ENCODE measurements around the gene MIPEP.

- TF ChIP-seq IKZF2 (IDR thresholded peaks at IDR 0.05) (no peak), POLR2AphosphoS5 (IDR thresholded peaks at IDR 0.05; ENCODE audit: low read length) (no peak), EP300 (IDR thresholded peaks at IDR 0.05; ENCODE audit: borderline replicate concordance in 1 of 2, control insufficient read depth in 1 of 2, low read depth in 2 of 2, low read length in 2 of 2) (no peak), RFX5 (IDR thresholded peaks at IDR 0.05; ENCODE audit: low read depth, low read length) (no peak), RBBP5 (conservative IDR thresholded peaks at IDR 0.05) (no peak), CBX3 (IDR thresholded peaks at IDR 0.05; ENCODE audit: borderline replicate concordance, low read depth) (no peak), PBX3 (IDR thresholded peaks at IDR 0.05; ENCODE audit: insufficient replicate concordance, low read depth, low read length) (no peak), EZH2 (IDR thresholded peaks at IDR 0.05; ENCODE audit: borderline replicate concordance, control insufficient read depth, low read depth, low read length) (no peak), IRF3 (IDR thresholded peaks at IDR 0.05) (no peak)
- TF ChIP-seq, protein P1, sequence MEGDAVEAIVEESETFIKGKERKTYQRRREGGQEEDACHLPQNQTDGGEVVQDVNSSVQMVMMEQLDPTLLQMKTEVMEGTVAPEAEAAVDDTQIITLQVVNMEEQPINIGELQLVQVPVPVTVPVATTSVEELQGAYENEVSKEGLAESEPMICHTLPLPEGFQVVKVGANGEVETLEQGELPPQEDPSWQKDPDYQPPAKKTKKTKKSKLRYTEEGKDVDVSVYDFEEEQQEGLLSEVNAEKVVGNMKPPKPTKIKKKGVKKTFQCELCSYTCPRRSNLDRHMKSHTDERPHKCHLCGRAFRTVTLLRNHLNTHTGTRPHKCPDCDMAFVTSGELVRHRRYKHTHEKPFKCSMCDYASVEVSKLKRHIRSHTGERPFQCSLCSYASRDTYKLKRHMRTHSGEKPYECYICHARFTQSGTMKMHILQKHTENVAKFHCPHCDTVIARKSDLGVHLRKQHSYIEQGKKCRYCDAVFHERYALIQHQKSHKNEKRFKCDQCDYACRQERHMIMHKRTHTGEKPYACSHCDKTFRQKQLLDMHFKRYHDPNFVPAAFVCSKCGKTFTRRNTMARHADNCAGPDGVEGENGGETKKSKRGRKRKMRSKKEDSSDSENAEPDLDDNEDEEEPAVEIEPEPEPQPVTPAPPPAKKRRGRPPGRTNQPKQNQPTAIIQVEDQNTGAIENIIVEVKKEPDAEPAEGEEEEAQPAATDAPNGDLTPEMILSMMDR (IDR thresholded peaks at IDR 0.05 in 2 of 3, conservative IDR thresholded peaks at IDR 0.05 in 1 of 3; ENCODE audit: control insufficient read depth in 2 of 3, extremely low read depth in 1 of 3, insufficient read depth in 1 of 3, low read depth in 3 of 3, low read length in 3 of 3): no peak
- TF ChIP-seq, protein P2, sequence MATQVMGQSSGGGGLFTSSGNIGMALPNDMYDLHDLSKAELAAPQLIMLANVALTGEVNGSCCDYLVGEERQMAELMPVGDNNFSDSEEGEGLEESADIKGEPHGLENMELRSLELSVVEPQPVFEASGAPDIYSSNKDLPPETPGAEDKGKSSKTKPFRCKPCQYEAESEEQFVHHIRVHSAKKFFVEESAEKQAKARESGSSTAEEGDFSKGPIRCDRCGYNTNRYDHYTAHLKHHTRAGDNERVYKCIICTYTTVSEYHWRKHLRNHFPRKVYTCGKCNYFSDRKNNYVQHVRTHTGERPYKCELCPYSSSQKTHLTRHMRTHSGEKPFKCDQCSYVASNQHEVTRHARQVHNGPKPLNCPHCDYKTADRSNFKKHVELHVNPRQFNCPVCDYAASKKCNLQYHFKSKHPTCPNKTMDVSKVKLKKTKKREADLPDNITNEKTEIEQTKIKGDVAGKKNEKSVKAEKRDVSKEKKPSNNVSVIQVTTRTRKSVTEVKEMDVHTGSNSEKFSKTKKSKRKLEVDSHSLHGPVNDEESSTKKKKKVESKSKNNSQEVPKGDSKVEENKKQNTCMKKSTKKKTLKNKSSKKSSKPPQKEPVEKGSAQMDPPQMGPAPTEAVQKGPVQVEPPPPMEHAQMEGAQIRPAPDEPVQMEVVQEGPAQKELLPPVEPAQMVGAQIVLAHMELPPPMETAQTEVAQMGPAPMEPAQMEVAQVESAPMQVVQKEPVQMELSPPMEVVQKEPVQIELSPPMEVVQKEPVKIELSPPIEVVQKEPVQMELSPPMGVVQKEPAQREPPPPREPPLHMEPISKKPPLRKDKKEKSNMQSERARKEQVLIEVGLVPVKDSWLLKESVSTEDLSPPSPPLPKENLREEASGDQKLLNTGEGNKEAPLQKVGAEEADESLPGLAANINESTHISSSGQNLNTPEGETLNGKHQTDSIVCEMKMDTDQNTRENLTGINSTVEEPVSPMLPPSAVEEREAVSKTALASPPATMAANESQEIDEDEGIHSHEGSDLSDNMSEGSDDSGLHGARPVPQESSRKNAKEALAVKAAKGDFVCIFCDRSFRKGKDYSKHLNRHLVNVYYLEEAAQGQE (IDR thresholded peaks at IDR 0.05; ENCODE audit: low read depth, low read length): no peak
- TF ChIP-seq, protein P3, sequence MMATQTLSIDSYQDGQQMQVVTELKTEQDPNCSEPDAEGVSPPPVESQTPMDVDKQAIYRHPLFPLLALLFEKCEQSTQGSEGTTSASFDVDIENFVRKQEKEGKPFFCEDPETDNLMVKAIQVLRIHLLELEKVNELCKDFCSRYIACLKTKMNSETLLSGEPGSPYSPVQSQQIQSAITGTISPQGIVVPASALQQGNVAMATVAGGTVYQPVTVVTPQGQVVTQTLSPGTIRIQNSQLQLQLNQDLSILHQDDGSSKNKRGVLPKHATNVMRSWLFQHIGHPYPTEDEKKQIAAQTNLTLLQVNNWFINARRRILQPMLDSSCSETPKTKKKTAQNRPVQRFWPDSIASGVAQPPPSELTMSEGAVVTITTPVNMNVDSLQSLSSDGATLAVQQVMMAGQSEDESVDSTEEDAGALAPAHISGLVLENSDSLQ (IDR thresholded peaks at IDR 0.05): no peak
Measured at GRCh38 chr13:23790577-23791170, 98.5 kb downstream of the MIPEP start.

Measured in GM12878 (cell line).